ENCODE measurements around the gene BAG3. TPM values are rescaled to one million over a fixed set of nuclear protein-coding genes. Genes with fewer than 3 reads are reported as not detected.

Gene BAG3
- total RNA-seq: 10 to 100 TPM; 22.5 to 85.7 (median 32.4) TPM

DNA sequence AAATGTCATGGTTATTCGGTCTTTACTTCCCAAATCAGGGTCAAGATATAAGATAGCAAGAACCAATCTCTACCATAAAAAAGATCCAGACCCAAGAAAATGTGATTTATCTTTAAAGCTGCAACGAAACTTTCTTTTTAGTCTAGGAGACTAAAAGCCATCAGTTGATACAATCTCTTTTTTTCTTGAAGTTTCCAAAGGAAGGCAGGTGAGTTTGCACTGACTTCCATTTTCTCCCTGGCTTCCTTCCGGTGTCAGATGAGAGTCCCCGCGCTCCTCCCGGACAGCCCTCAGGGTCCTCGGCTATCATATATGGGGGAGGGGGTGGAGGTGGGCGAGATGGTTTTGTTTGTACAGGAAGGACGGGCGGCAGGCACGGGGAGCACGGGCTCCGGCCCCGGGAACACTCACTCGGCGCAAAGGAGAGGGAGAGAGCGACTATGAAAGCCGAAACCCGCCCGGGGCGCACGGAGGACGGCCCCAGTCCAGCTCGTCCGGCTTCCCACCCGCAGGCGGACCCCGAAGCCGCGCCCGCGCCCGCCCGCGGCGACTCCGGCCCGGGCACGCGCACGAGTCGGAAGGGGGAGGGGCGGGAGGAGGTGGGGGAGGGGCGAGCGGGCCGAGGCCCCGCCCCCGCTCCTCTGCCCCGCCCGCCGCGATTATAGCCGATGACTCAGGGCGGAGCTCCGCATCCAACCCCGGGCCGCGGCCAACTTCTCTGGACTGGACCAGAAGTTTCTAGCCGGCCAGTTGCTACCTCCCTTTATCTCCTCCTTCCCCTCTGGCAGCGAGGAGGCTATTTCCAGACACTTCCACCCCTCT, at the start of gene BAG3:
Gene BAG3, plus strand, starts transcription at position 689 of the 822 bp plus-strand sequence. CDS start 296 bp downstream, outside the sequence.
- intact Hi-C loops (cut with DNase I; ENCODE audit: low total_unique reads) (loop anchor here (1.0 kb wide), 1 partner anchor 75 kb away; the partner anchor contains the start of gene INPP5F), in situ Hi-C loops (cut with MboI; ENCODE audit: low pct_ligation_motif_present in 1 of 4, low pct_unique_long_range_greater_than_20kb in 1 of 4, low sequenced_read_pairs in 3 of 4) (no loop called here)
- no peaks in the 10 kb centered on the region for H3K9me3 ChIP-seq
- peak; percentile 94 for DNase-seq
- H3K4me1 ChIP-seq: peaks cover 15 to 34% (median 29%) of the 10 kb centered on the region in 4 donors
- H3K27ac ChIP-seq: peak within 1 kb of the TSS; percentile 93 to 98 (median 96)
- H3K27me3 ChIP-seq: no peaks in the 10 kb centered on the region
- H3K4me3 ChIP-seq: peak within 1 kb of the TSS; percentile 70 to 94 (median 87)
- WGBS, 2 donors (ENCODE audit: low coverage in 1 of 2): 1 to 2% methylated on average over 7 to 28 of the region's 60 CpGs
- no peaks in the 10 kb centered on the region for H3K36me3 ChIP-seq
- TF ChIP-seq POLR2A (IDR thresholded peaks at IDR 0.05) (peak; percentile 90), POLR2AphosphoS5 (IDR thresholded peaks at IDR 0.05) (peak; percentile 85 to 95 (median 92)), EP300 (IDR thresholded peaks at IDR 0.05; ENCODE audit: low read depth) (no peak)
- TF ChIP-seq, protein P1, sequence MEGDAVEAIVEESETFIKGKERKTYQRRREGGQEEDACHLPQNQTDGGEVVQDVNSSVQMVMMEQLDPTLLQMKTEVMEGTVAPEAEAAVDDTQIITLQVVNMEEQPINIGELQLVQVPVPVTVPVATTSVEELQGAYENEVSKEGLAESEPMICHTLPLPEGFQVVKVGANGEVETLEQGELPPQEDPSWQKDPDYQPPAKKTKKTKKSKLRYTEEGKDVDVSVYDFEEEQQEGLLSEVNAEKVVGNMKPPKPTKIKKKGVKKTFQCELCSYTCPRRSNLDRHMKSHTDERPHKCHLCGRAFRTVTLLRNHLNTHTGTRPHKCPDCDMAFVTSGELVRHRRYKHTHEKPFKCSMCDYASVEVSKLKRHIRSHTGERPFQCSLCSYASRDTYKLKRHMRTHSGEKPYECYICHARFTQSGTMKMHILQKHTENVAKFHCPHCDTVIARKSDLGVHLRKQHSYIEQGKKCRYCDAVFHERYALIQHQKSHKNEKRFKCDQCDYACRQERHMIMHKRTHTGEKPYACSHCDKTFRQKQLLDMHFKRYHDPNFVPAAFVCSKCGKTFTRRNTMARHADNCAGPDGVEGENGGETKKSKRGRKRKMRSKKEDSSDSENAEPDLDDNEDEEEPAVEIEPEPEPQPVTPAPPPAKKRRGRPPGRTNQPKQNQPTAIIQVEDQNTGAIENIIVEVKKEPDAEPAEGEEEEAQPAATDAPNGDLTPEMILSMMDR (IDR thresholded peaks at IDR 0.05): no peak

DNA sequence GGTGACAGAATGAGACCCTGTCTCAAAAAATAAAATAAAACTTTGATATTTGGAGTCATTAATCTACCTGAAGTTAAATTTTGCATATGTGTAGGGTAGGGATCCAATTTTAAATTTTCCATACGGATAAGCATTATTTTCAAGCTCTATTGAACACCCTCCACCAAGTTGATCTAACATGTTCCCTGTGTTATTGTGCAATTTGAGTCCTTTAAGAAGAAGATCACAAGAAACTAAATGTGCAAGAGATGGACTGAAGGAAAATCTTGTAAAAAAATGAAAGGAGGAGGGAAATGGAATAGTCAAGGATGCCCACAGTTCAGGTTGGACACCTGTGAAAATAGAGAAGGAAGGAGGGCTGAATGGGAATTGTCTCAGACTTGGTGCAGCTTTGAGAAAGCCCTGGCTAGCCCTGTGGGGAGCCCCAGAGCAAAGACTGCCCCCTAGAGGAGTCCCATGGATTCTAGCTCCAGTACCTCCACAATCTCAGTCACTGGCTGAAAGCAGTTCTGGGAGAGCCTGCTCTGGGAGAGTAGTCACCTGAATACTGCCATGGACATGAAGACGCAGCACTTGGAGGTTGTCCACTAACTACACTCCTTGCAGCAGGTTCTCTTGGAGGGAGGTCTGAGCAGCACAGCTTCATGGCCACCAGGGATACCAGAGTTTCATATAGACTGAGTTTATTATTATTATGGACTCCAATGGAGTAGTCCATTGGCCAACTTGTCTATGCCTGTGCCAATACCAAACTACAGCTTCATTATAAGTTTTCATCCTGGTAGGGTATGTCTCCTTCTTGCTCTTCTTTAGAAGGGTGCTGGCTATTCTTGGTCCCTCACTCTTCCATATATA, 48.7 kb upstream of the BAG3 start:
- Histone ChIP-seq H3K27ac (no peak overlapping the region), H3K36me3 (no peaks in the 10 kb centered on the region), H3K9me3 (no peaks in the 10 kb centered on the region), H3K27me3 (no peaks in the 10 kb centered on the region), H3K4me3 (no peak overlapping the region), H3K4me1 (peaks cover 2 to 5% (median 4%) of the 10 kb centered on the region in 4 donors)
- TF ChIP-seq EP300 (IDR thresholded peaks at IDR 0.05; ENCODE audit: low read depth) (no peak), POLR2AphosphoS5 (IDR thresholded peaks at IDR 0.05) (no peak), POLR2A (IDR thresholded peaks at IDR 0.05) (no peak)
- TF ChIP-seq, protein P1 (IDR thresholded peaks at IDR 0.05): peak in 4 of 5 experiments; percentile 19 to 46 (median 36)
- peak; percentile 37 for DNase-seq
- 53 to 63% methylated on average over 2 of the region's 2 CpGs for WGBS, 2 donors (ENCODE audit: low coverage in 1 of 2)
- in situ Hi-C loops (cut with MboI; ENCODE audit: low pct_ligation_motif_present in 1 of 4, low pct_unique_long_range_greater_than_20kb in 1 of 4, low sequenced_read_pairs in 3 of 4): no loop called here
- intact Hi-C loops (cut with DNase I; ENCODE audit: low total_unique reads): no loop called here

DNA sequence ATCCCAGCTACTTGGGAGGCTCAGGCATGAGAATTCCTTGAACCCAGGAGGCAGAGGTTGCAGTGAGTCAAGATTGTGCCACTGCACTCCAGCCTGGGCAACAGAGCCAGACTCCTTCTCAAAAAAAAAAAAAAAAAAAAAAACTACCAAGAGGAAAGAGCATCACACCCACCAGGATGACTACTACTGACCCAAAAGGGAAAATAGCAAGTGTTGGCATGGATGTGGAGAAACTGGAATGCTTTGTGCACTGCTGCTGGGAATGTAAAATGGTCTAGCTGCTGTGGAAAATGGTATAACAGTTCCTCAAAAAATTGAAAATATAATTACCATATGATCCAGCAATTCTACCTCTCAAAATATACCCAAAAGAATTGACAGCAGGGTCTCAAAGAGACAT, 46.7 kb upstream of the BAG3 start:
- Histone ChIP-seq H3K27me3 (no peaks in the 10 kb centered on the region), H3K4me3 (no peak overlapping the region), H3K36me3 (no peaks in the 10 kb centered on the region), H3K4me1 (peaks cover 0 to 3% (median 0%) of the 10 kb centered on the region in 4 donors), H3K9me3 (no peaks in the 10 kb centered on the region), H3K27ac (no peak overlapping the region)
- intact Hi-C loops (cut with DNase I; ENCODE audit: low total_unique reads): no loop called here
- no peak for DNase-seq
- in situ Hi-C loops (cut with MboI; ENCODE audit: low pct_ligation_motif_present in 1 of 4, low pct_unique_long_range_greater_than_20kb in 1 of 4, low sequenced_read_pairs in 3 of 4): no loop called here
- TF ChIP-seq, protein P1 (IDR thresholded peaks at IDR 0.05): no peak
- TF ChIP-seq POLR2A (IDR thresholded peaks at IDR 0.05) (no peak), POLR2AphosphoS5 (IDR thresholded peaks at IDR 0.05) (no peak)

All from transverse colon (tissue), 4 donors.